CD4-positive, alpha-beta T cell treated with Interleukin-17A for 1 hour (primary cell): ENCODE data around the gene DHRS9.
"Not testable (repeated sequence)": the region's sequence is repeated elsewhere in the genome, so short reads cannot be mapped to it uniquely, and the experiment has no call there.

Experiments used
- DNase-seq: peaks from one replicate; pipeline ENCODE4 v3.0.0-alpha.2; 2020

DHRS9 gene

DNA sequence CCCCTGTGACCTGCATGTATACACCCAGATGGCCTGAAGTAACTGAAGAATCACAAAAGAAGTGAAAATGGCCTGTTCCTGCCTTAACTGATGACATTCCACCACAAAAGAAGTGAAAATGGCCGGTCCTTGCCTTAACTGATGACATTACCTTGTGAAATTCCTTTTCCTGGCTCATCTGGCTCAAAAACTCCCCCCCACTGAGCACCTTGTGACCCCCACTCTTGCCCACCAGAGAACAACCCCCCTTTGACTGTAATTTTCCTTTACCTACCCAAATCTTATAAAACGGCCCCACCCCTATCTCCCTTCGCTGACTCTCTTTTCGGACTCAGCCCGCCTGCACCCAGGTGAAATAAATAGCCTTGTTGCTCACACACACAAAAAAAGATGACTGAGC lies 67.1 kb downstream of the DHRS9 start:
- not testable (repeated sequence) for DNase-seq

DNA sequence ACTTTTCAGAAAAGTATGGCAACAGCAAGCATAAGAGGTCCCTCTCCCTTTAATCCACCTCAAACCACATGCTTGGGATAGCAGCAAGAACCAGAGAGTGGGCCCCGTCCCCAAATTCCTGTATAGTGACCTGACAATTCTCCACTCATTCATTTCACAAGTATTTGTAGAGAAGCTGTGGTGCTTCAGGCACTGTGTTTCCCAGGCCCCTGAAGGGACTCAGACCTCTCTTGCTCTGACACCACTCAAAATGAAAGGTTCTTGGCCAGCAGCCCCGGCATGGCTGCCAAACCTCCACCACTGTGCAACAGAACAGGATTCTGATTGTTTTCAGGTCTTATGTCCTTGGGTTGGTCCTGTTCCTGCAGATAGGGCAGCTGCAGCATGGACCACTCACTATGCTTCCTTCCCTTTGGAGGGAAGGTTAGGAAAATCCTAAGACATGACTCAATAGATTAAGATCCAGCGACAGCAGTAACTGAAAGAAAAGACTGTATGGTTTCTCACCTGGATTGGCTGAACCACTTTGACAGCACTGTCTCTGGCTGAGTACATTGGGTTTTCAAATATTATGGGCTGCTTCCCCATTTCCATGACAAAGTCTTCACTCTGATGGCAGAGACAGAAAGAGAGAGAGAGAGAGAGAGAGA lies 67.6 kb downstream of the DHRS9 start:
- DNase-seq = no peak

DNA sequence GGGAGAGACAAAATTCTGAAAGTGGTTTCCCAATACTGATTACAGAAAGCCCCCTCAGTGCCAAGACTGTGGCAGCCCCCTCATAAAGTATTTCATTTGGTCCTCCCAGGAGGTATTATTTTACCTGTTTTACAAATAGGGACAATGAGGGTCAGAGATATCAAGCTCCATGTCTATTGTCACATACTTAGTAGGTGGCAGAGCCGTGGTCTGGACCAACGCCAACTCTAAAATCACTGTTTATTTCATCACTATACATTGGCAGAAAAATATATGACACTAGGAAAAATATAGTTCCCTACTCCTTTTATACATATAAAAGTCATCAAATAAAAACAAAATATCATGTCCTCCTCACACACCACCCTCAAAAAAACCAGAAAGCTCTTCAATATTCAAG lies 68.6 kb downstream of the DHRS9 start:
- no peak for DNase-seq

DNA sequence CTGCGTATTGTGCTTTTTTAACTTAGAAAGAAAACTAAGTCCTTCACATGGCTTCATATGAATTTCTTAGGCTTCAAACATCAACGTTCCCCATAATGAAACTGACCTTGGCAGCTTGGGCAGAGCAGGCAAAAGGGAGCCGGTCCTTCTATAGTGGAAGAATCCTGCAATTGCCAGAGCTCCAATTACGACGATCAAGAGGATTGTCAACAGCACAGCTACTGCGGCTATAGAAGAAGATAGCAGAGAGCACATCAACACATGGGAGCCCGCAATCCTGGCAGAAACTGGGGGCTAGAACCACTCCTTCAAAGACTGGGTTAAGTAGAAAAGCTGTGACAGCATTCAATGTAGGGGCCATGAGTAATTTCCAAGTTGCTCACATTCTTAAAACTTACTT lies 69.8 kb downstream of the DHRS9 start:
- DNase-seq = no peak

DNA sequence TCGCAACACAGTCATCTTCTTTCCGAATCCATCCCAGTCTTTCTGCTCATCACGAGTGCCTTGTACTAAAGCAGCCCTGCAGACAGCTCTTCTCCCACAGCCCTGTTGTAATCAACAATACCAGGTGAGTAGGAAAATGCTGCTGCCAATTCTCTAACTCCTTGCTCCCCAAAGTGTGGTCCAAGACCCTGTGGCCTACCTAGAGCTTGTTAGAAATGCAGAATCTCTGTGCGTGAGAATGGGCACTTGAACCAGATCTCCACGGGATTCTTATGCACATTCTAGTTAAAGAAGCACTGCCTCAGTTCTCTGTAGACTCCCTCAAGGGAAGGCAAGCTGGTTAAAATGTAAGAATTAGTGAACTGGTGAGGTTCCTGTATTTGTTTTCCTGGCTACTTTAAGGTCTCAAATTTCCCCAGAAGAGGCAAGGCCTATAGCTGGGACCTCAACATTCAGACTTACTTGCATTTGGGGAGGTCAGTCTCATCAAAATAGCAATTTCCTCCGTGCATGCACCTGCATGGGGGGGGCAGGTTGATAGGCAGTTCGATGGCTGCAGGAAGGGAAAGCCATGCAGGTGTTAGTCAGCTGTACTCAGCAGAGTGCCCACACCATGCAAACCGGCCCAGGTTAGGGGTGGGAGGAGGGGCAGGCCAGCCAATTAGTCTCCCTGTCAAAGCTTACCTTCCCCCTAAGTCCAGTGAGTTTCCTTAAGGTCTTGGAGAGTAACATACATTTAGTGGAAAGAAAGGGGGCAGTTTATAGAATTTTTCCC lies 70.8 kb downstream of the DHRS9 start:
- no peak for DNase-seq

DNA sequence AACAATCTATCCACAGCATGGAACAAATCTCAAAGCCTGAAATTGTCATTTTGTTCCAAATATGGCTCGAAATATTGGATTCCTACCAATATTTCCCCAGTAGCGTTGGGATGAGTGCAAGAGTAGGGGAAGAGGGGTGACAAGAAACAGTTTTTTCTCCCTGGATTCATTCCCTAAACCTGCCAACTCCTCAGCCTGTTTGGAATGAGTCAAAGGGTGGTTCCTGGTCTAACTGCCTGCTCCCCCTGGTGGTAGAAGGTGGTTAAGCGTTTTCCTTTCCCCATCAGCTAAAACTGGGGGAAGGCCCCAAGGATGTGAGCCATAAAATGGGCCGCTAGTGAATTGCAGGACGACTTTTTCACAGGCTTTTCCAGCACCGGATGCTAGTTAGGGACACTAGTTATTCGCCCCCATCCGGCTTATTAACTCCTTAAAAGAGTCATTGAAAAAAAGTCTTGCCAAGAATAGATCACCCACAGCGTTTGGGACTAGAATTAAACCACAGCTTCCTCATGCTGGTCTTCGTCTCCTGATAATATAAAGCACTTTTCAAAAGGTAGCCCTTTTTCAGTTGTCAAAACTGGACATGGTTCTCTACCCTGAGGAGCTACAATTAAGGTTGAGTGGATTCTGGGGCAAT lies 72.5 kb downstream of the DHRS9 start:
- peak; percentile 62 for DNase-seq

DNA sequence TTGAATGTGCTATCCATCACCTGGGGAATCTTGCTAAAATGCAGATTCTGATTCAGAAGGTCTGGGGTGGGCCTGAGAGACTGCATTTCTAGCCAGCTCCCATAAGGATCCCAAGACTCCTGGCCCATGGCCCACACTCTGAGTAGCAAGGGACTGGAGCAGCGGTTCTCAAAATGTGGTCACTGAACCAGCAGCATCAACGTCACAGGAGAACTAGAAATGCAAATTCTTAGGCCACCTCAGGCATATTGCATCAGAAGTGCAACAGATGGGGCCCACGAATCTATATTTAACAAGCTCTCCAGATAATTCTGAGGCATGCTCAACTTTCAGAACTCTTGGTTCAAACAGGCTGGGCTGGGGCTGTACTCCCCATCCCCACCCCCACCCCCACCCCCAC lies 74.6 kb downstream of the DHRS9 start:
- no peak for DNase-seq
